Measurements from ENCODE around the gene NR5A2. TPM values are rescaled to one million over a fixed set of nuclear protein-coding genes. Genes with fewer than 3 reads are reported as not detected.

NR5A2 gene
- polyA plus RNA-seq, 1 donor (not counting 4 experiments of a cell fraction or from before 2014, with no cell fraction given) = 0.05 TPM

DNA sequence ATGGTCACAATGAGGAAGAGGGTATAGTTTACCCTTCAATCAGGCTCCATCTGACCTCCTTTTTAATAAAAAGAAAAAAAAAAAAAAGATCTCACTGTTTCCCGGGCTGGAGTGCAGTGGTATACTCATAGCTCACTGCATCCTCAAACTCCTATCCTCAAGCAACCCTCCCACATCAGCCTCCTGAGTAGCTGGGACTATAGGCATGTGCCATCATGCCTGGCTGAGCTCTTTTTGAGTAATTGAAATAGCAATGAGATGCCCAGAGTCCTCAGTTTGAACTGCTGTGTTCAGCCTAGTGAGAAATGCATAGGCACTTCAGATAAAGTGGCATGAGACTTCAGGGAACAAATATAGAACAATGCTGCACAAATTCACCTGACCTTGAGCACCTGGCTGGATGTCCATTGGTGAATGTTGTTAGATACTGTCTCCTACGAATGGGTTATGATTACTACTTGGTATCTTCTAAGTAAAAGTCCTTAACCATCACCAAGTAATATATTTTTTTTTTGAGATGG lies 67.6 kb downstream of the NR5A2 start:
- Histone ChIP-seq H4K20me1 (ENCODE audit: control insufficient read depth, extremely low read depth, insufficient read depth, low read length) (no peaks in the 10 kb centered on the region), H3K4me1 (ENCODE audit: control insufficient read depth, extremely low read depth, insufficient read depth, low read length) (peaks cover 4% of the 10 kb centered on the region), H3K9me1 (ENCODE audit: control insufficient read depth, extremely low read depth, insufficient read depth, low read length) (no peaks in the 10 kb centered on the region), H3K27ac (ENCODE audit: control insufficient read depth, insufficient read depth, low read length) (no peak overlapping the region), H3K4me2 (ENCODE audit: control insufficient read depth, extremely low read depth, insufficient read depth, low read depth, low read length) (no peak overlapping the region), H3K9ac (ENCODE audit: control insufficient read depth, extremely low read depth, insufficient read depth, low read length) (no peak overlapping the region), H3K27me3 (ENCODE audit: control insufficient read depth, extremely low read depth, insufficient read depth, low read length) (no peaks in the 10 kb centered on the region), H3K79me2 (ENCODE audit: control insufficient read depth, insufficient read depth, low read length) (no peaks in the 10 kb centered on the region), H3K4me3 (ENCODE audit: control insufficient read depth in 2 of 3, extremely low read depth in 1 of 3, insufficient read depth in 2 of 3, low read depth in 1 of 3, low read length in 3 of 3) (no peak overlapping the region), H3K9me3 (ENCODE audit: control insufficient read depth, low read depth, low read length) (no peaks in the 10 kb centered on the region), H3K36me3 (ENCODE audit: control insufficient read depth in 2 of 2, extremely low read depth in 1 of 2, insufficient read depth in 2 of 2, low read length in 2 of 2) (no peaks in the 10 kb centered on the region), H2AFZ (ENCODE audit: control insufficient read depth, low read length) (no peak overlapping the region)
- TF ChIP-seq, protein P1, sequence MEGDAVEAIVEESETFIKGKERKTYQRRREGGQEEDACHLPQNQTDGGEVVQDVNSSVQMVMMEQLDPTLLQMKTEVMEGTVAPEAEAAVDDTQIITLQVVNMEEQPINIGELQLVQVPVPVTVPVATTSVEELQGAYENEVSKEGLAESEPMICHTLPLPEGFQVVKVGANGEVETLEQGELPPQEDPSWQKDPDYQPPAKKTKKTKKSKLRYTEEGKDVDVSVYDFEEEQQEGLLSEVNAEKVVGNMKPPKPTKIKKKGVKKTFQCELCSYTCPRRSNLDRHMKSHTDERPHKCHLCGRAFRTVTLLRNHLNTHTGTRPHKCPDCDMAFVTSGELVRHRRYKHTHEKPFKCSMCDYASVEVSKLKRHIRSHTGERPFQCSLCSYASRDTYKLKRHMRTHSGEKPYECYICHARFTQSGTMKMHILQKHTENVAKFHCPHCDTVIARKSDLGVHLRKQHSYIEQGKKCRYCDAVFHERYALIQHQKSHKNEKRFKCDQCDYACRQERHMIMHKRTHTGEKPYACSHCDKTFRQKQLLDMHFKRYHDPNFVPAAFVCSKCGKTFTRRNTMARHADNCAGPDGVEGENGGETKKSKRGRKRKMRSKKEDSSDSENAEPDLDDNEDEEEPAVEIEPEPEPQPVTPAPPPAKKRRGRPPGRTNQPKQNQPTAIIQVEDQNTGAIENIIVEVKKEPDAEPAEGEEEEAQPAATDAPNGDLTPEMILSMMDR (optimal IDR thresholded peaks at IDR 0.05 in 1 of 3, IDR thresholded peaks at IDR 0.05 in 1 of 3, conservative IDR thresholded peaks at IDR 0.05 in 1 of 3; ENCODE audit: extremely low read depth in 1 of 3, insufficient read depth in 2 of 3, low read length in 3 of 3) = no peak
- no peak for TF ChIP-seq EZH2 (IDR thresholded peaks at IDR 0.05; ENCODE audit: low read length)
- dilution Hi-C loops (cut with MboI; ENCODE audit: extremely low pct_ligation_motif_present, low sequenced_read_pairs) = no loop called here
- DNase-seq (ENCODE audit: low read depth, low spot score) (no peak), FAIRE-seq (no peak)

DNA sequence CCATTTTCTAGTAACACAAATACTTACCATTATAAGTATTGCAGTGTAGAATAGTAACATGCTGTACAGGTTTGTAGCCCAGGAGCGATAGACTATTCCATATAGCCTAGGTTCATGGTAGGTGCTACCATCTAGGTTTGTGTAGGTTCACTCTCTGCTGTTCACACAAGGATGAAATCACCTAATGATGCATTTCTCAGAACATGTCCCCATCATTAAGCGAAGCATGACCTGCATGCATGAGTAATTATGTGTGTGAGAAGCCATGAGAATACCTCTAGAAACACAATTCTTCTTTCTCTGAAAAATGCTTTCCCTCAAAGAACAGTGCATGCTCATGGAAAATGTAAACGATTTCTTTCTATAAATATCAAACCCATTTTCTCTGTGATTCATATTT lies 69.3 kb downstream of the NR5A2 start:
- no peaks in the 10 kb centered on the region for H4K20me1 ChIP-seq (ENCODE audit: control insufficient read depth, extremely low read depth, insufficient read depth, low read length)
- no peaks in the 10 kb centered on the region for H3K36me3 ChIP-seq (ENCODE audit: control insufficient read depth in 2 of 2, extremely low read depth in 1 of 2, insufficient read depth in 2 of 2, low read length in 2 of 2)
- TF ChIP-seq, protein P1 (optimal IDR thresholded peaks at IDR 0.05 in 1 of 3, IDR thresholded peaks at IDR 0.05 in 1 of 3, conservative IDR thresholded peaks at IDR 0.05 in 1 of 3; ENCODE audit: extremely low read depth in 1 of 3, insufficient read depth in 2 of 3, low read length in 3 of 3) = no peak
- no peak for TF ChIP-seq EZH2 (IDR thresholded peaks at IDR 0.05; ENCODE audit: low read length)
- no peak overlapping the region for H3K4me3 ChIP-seq (ENCODE audit: control insufficient read depth in 2 of 3, extremely low read depth in 1 of 3, insufficient read depth in 2 of 3, low read depth in 1 of 3, low read length in 3 of 3)
- H2AFZ ChIP-seq (ENCODE audit: control insufficient read depth, low read length) = no peak overlapping the region
- no peak overlapping the region for H3K9ac ChIP-seq (ENCODE audit: control insufficient read depth, extremely low read depth, insufficient read depth, low read length)
- DNase-seq (ENCODE audit: low read depth, low spot score) = no peak
- H3K27me3 ChIP-seq (ENCODE audit: control insufficient read depth, extremely low read depth, insufficient read depth, low read length) = no peaks in the 10 kb centered on the region
- H3K4me1 ChIP-seq (ENCODE audit: control insufficient read depth, extremely low read depth, insufficient read depth, low read length) = peaks cover 4% of the 10 kb centered on the region
- H3K9me3 ChIP-seq (ENCODE audit: control insufficient read depth, low read depth, low read length) = no peaks in the 10 kb centered on the region
- no peak overlapping the region for H3K4me2 ChIP-seq (ENCODE audit: control insufficient read depth, extremely low read depth, insufficient read depth, low read depth, low read length)
- no peaks in the 10 kb centered on the region for H3K79me2 ChIP-seq (ENCODE audit: control insufficient read depth, insufficient read depth, low read length)
- dilution Hi-C loops (cut with MboI; ENCODE audit: extremely low pct_ligation_motif_present, low sequenced_read_pairs) = no loop called here
- no peaks in the 10 kb centered on the region for H3K9me1 ChIP-seq (ENCODE audit: control insufficient read depth, extremely low read depth, insufficient read depth, low read length)
- no peak for FAIRE-seq
- no peak overlapping the region for H3K27ac ChIP-seq (ENCODE audit: control insufficient read depth, insufficient read depth, low read length)

Data from keratinocyte (primary cell).